Choroid plexus epithelial cell (primary cell): ENCODE data around the gene SH3BGRL.

Source experiments
- DNase-seq: peaks from one replicate; pipeline ENCODE4 v3.0.0-alpha.2; 2010; ENCODE audit warnings: low read depth
- H3K4me3 ChIP-seq: 2 replicates; pipeline ENCODE4 v1.5.1; 2011; ENCODE audit warnings: low read depth, mild to moderate bottlenecking, control low read depth, low read length, moderate library complexity
- TF ChIP-seq, protein P1 (sequence below): conservative IDR thresholded peaks from 2 replicates; pipeline ENCODE4 v1.5.1; 2011; ENCODE audit warnings: low read depth, mild to moderate bottlenecking, control low read depth, inconsistent platforms, low read length, moderate library complexity

Gene SH3BGRL

DNA sequence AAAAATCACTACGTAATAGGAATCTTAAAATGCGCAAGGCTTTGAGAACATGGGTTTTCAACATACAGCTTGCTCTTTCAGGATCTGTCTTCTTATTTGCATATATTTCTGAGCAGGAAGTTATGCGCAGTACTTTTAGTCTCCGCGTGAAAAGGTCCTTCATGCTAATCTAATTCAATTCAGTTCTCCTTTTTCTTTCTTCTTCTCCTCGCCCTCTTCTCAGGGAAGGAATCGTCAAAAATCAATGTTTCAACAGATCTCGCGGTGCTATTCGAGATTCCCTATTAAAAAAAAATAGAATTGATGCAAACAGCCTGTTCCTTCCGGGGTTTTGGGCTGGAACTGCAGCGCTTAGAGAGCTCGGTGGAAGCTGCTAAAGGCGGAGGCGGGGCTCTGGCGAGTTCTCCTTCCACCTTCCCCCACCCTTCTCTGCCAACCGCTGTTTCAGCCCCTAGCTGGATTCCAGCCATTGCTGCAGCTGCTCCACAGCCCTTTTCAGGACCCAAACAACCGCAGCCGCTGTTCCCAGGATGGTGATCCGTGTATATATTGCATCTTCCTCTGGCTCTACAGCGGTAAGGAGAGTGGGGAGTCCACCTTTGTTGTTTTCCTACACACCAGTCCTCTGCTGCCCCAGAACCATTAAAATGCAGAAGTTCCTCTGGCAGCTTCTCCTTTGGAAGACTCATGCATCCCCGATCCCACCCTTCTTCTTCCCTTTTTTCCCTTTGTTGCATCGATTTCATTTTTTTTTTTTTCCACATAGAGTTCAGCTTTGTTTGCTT, at the start of gene SH3BGRL, which contains the start of gene HMGN5:
Gene SH3BGRL, plus strand, starts transcription at position 432 of the 785 bp plus-strand sequence. Its CDS starts 99 bp downstream, at position 531.
Gene HMGN5, minus strand, starts transcription at position 243 of the 785 bp plus-strand sequence. CDS start 80,364 bp downstream, outside the sequence.
- peak within 1 kb of the TSS; percentile 74 for H3K4me3 ChIP-seq
- peak; percentile 93 for DNase-seq
- TF ChIP-seq, protein P1, sequence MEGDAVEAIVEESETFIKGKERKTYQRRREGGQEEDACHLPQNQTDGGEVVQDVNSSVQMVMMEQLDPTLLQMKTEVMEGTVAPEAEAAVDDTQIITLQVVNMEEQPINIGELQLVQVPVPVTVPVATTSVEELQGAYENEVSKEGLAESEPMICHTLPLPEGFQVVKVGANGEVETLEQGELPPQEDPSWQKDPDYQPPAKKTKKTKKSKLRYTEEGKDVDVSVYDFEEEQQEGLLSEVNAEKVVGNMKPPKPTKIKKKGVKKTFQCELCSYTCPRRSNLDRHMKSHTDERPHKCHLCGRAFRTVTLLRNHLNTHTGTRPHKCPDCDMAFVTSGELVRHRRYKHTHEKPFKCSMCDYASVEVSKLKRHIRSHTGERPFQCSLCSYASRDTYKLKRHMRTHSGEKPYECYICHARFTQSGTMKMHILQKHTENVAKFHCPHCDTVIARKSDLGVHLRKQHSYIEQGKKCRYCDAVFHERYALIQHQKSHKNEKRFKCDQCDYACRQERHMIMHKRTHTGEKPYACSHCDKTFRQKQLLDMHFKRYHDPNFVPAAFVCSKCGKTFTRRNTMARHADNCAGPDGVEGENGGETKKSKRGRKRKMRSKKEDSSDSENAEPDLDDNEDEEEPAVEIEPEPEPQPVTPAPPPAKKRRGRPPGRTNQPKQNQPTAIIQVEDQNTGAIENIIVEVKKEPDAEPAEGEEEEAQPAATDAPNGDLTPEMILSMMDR: no peak

DNA sequence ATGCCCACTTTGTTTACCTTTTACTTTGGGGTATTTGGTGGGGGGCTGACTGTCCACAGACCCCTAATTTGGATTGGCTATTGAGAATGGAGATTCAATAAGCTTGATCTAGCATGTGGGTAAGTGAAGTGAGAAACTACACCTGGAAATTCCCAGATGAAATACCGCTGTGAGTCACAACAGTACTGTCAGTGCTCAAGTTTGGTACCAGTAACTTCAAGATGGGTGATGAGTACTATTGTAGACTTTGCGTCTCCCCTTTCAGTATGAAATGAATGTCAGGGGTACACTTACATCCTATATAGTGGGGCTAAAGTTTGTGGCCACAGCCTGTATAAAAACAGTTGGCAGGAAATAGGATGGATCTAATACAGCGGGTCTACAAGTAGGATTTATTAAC, 33.5 kb upstream of the SH3BGRL start:
- TF ChIP-seq, protein P1: no peak
- DNase-seq: no peak
- no peak overlapping the region for H3K4me3 ChIP-seq

GRCh38 chrX:81174286-81174685, 27.6 kb upstream of the SH3BGRL start:
- H3K4me3 ChIP-seq: no peak overlapping the region
- TF ChIP-seq, protein P1: peak; percentile 32
- peak; percentile 48 for DNase-seq

- no peak for DNase-seq
- no peak overlapping the region for H3K4me3 ChIP-seq
- TF ChIP-seq, protein P1: no peak
These were observed 6.6 kb upstream of the SH3BGRL start for GRCh38 chrX:81195259-81195658.

- TF ChIP-seq, protein P1: peak; percentile 66
- peak; percentile 74 for DNase-seq
These were observed 6.2 kb upstream of the SH3BGRL start for GRCh38 chrX:81195712-81196111.

DNA sequence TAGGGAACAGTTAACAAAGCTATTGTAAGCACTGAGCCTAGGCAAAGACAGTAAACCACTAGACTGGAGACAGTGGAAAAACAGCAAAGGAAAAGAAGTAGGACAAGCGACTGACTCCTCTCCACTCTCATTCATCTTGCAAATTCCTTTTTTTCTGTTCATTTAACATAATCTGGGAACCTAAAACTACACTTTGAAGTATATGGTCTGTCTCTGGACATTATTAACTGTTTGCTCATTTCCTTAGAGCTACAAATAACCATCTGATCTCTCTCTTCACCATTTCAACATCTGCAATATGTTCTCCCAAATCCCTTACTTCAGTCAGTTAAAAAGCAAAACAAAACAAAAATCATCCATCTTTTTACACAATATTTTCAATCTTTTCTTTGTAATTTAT, 831 bp upstream of the SH3BGRL start:
- TF ChIP-seq, protein P1: no peak
- DNase-seq: peak; percentile 22
- H3K4me3 ChIP-seq: peak overlapping the region; percentile 74

More at GRCh38 chrX:81195712-81196111, 6.2 kb upstream of the SH3BGRL start:
- no peak overlapping the region for H3K4me3 ChIP-seq

GRCh38 chrX:81202456-81202819, 536 bp downstream of the SH3BGRL start:
- peak; percentile 17 for DNase-seq
- H3K4me3 ChIP-seq: peak overlapping the region; percentile 74
- TF ChIP-seq, protein P1: no peak
